Hematopoietic multipotent progenitor cell treated with erythropoietin and hydrocortisone succinate and interleukin-3 and kit ligand, for 17 days (in vitro differentiated cells): ENCODE results near the gene PRRC1.

Source experiments
- DNase-seq: peaks from one replicate; pipeline ENCODE4 v3.0.0-alpha.2; 2015; ENCODE audit warnings: low spot score

PRRC1 gene

DNA sequence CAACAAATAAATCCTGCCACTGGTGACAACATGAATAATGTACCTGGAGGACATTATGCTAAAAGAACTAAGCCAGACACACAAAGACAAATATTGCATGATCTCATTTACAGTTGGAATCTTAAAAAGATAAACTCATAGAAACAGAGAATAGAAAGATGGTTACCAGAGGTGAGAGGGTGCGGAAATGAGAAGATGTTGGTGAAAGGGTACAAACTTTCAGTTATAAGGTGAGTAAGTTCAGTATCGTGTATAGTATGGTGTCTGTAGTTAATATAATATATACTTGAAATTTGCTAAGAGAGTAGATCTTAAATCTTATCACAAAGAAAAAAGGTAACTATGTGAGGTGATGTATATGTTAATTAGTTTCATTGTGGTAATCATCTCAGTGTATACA lies 63.3 kb downstream of the PRRC1 start:
- DNase-seq = no peak

DNA sequence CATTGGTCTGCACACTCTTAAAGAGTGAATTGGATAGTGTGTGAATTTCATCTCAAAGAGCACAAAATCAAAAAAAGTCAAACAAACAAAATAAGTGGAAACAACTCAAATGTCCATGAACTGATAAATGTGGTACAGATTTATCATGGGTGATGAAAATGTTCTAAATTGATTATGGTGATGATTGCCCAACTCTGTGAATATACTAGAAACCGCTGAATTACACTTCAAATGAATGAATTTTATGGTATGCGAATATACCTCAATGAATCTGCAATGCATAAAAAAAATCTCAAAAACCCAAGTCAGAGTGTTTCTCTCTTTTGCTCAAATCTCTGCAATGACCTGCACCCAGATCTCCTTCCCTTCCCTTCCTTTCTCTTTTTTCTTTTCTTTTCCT lies 64.0 kb downstream of the PRRC1 start:
- no peak for DNase-seq

- DNase-seq = no peak
Observed at GRCh38 chr5:127582773-127583370, 65.4 kb downstream of the PRRC1 start.

DNA sequence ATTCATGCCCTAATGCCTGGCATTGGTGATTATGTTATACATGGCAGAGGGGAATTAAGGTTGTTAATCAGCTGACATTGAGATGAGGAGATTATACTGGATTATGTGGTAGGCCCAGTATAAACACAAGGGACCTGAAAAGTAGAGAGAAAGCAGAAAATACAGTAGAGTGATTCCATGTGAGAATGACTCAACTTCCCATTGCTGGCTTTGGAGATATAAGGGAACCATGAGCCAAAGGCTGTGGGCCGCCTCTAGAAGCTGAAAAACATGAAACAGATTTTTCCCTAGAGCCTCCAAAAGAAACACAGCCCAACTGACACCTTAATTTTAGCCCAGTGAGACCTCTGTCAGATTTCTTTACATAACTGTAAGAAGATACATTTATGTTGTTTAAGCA lies 66.4 kb downstream of the PRRC1 start:
- DNase-seq = no peak

DNA sequence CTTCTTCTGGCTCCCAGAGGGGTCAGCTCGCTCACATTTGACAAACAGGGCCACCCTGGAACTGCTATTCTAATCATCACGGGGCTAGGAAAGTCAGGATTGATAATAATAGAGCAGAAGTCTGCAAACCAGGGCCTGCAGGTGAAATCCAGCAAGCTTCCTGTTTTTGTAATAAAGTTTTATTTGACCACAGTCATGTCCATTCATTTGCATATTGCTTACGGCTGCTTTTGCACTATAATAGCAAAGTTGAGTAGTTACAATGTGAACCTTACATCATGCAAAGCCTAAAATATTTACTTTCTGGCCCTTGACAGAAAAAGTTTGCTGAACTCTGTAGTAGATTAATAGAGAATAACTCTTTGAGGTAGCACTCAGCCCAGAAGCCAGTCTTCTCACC lies 68.2 kb downstream of the PRRC1 start:
- no peak for DNase-seq

GRCh38 chr5:127586066-127586770 lies 68.8 kb downstream of the PRRC1 start:
- no peak for DNase-seq

GRCh38 chr5:127586811-127587210 lies 69.4 kb downstream of the PRRC1 start:
- DNase-seq = no peak

GRCh38 chr5:127587246-127587917 lies 69.9 kb downstream of the PRRC1 start:
- DNase-seq = no peak

- DNase-seq = no peak
Observed at GRCh38 chr5:127588368-127588767, 70.9 kb downstream of the PRRC1 start.

GRCh38 chr5:127589309-127590030 lies 72.0 kb downstream of the PRRC1 start:
- DNase-seq = no peak

DNA sequence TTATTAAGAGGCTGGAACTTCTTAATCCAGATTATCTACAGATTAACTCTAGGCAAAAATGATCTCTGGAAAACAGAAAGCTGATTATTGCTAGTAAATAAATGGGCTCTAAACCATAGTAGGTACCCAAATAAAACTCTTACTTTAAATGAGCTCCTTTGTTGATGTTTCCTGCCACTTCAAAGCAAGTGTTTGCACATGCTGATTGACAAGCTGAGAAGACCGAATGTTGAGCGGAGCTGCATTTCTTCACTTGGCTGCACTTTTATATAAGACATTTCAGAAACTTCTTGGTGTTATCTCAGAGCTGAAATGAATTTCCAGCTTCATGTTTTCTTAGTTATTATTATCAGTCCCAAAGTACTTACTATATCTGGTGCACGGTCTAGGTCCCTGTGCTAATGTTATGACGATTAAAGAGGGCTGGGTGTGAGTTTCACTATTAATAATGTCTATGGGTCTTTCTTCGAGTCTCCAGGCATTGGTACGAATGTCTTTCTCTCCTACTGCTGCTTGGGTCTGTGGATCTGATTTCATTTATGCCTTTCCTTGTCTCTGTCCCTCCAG lies 72.8 kb downstream of the PRRC1 start:
- DNase-seq = no peak

- no peak for DNase-seq
Observed at GRCh38 chr5:127595484-127596368, 78.3 kb downstream of the PRRC1 start.

DNA sequence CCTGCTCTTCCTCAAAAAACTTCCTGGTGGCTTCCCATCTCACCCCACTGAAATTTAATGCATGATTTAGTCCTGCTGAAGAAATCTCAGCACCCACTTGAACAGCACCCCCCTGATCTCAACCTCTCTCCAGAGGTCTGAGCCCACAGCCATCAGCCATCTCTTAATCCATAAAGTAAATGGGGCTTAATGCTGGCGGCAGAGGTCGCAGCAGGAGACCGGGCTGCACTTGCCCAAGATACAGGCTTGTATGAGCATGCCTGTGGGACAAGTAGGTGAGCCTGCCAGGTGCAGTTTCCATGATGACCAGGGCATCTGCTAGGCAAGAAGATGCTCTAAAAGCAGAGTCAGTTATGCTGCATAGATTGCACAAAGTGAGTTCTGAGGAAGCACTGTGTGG lies 79.1 kb downstream of the PRRC1 start:
- DNase-seq = no peak

DNA sequence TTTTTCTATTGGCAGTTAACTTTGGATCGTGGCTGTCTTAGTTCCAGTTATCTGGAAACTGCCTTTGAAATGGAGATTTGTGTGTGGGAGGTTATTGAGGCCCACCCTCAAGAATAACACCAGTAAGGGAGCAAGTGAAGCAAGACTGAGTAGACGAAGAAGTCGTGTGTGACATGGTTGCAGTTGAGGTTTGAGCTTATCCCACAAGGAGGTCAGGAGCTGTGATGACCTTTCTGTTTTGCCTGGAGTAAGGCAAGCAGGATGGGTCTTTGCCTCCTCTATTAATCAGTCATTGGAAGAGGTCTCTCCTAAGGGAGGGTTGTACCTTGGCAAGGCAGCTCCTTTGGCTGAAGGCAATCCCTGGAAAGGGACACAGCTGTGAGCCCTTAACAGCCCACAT lies 81.9 kb downstream of the PRRC1 start:
- no peak for DNase-seq

- DNase-seq = no peak
Observed at GRCh38 chr5:127599847-127600246, 82.4 kb downstream of the PRRC1 start.

GRCh38 chr5:127601111-127601510 lies 83.7 kb downstream of the PRRC1 start:
- DNase-seq = no peak

DNA sequence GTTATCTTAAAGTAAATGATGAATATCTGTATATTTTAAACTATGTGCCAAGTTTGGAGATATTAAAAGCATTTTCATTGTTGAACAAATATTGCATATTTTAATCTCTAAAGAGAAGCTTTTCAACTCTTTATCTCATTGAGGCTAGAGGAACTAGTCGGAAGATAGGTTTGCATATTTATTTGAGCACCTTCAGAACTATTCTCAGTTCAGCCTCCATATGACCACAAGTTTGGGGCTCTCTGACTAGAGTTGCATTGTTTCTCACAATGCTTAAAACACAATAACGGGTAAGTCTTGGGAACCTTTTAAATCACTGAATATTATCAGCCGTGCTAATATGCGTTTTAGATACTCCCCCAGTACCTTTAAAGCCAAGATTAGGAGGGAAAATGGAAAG lies 84.2 kb downstream of the PRRC1 start:
- DNase-seq = no peak

GRCh38 chr5:127602481-127602880 lies 85.0 kb downstream of the PRRC1 start:
- no peak for DNase-seq

GRCh38 chr5:127602896-127603844 lies 85.7 kb downstream of the PRRC1 start:
- DNase-seq = no peak
